GM18951 (cell line): ENCODE data around the gene FARP1.
A peak's percentile ranks its signal among the peaks of the same experiment; 100 is the strongest.

Experiments used
- POLR2A ChIP-seq: IDR thresholded peaks from 4 replicates; pipeline ENCODE4 v1.6.1; 2011; ENCODE audit warnings: mild to moderate bottlenecking; ENCODE audit not compliant: insufficient read length, insufficient read depth; ENCODE audit errors: extremely low read depth
- in situ Hi-C: fragments of 300-500 bp; cut with MboI; formaldehyde crosslinking; loops from one replicate; pipeline ENCODE4 v1.12.0; 2022; ENCODE audit warnings: low sequenced_read_pairs, mixed read lengths, inconsistent platforms; ENCODE audit not compliant: unreplicated experiment

Gene FARP1

GRCh38 chr13:98142380-98143156, at the start of gene FARP1:
Gene FARP1, plus strand, starts transcription at chr13:98143094. Its CDS starts 70,149 bp downstream, at chr13:98213243.
- in situ Hi-C loops: no loop called here

GRCh38 chr13:98094678-98095266, 48.1 kb upstream of the FARP1 start:
- no peak for TF ChIP-seq POLR2A
- in situ Hi-C loops: no loop called here

More at GRCh38 chr13:98142380-98143156, at the start of gene FARP1:
- TF ChIP-seq POLR2A: peak; percentile 45

- in situ Hi-C loops: no loop called here
- no peak for TF ChIP-seq POLR2A
Measured at GRCh38 chr13:98096059-98096458, 46.8 kb upstream of the FARP1 start.

- in situ Hi-C loops: no loop called here
- no peak for TF ChIP-seq POLR2A
Measured at GRCh38 chr13:98097749-98098148, 45.1 kb upstream of the FARP1 start.

- in situ Hi-C loops: no loop called here
- TF ChIP-seq POLR2A: no peak
Measured at GRCh38 chr13:98098516-98098915, 44.4 kb upstream of the FARP1 start.

GRCh38 chr13:98099627-98100026, 43.3 kb upstream of the FARP1 start:
- in situ Hi-C loops: no loop called here

GRCh38 chr13:98100481-98100880, 42.4 kb upstream of the FARP1 start:
- TF ChIP-seq POLR2A: no peak
- in situ Hi-C loops: no loop called here

More at GRCh38 chr13:98099627-98100026, 43.3 kb upstream of the FARP1 start:
- no peak for TF ChIP-seq POLR2A

- no peak for TF ChIP-seq POLR2A
- in situ Hi-C loops: no loop called here
Measured at GRCh38 chr13:98103531-98103930, 39.4 kb upstream of the FARP1 start.

- no peak for TF ChIP-seq POLR2A
- in situ Hi-C loops: no loop called here
Measured at GRCh38 chr13:98103942-98104880, 38.7 kb upstream of the FARP1 start.

GRCh38 chr13:98105929-98106336, 37.0 kb upstream of the FARP1 start:
- in situ Hi-C loops: no loop called here
- TF ChIP-seq POLR2A: no peak

GRCh38 chr13:98108341-98108740, 34.6 kb upstream of the FARP1 start:
- TF ChIP-seq POLR2A: no peak
- in situ Hi-C loops: no loop called here

- TF ChIP-seq POLR2A: no peak
Measured at GRCh38 chr13:98109226-98109853, 33.6 kb upstream of the FARP1 start.

GRCh38 chr13:98110749-98111148, 32.1 kb upstream of the FARP1 start:
- no peak for TF ChIP-seq POLR2A
- in situ Hi-C loops: no loop called here

More at GRCh38 chr13:98109226-98109853, 33.6 kb upstream of the FARP1 start:
- in situ Hi-C loops: no loop called here
